HEK293T (cell line): ENCODE data around the gene PI4KA.

Experiments
- CTBP1 ChIP-seq: fragments of 450-650 bp; IDR thresholded peaks from 2 replicates; pipeline ENCODE4 v1.6.1; 2016; ENCODE audit warnings: borderline replicate concordance
- FOXA1 ChIP-seq: fragments of 450-650 bp; IDR thresholded peaks from 2 replicates; pipeline ENCODE4 v1.6.1; 2016; ENCODE audit warnings: mild to moderate bottlenecking
- PKNOX1 ChIP-seq: fragments of 450-650 bp; IDR thresholded peaks from 2 replicates; pipeline ENCODE4 v1.6.1; 2016
- ZNF384 ChIP-seq: fragments of 450-650 bp; IDR thresholded peaks from 2 replicates; pipeline ENCODE4 v1.6.1; 2016

- no peak for TF ChIP-seq PKNOX1
- no peak for TF ChIP-seq FOXA1
- TF ChIP-seq CTBP1: no peak
- TF ChIP-seq ZNF384: no peak
Observed at GRCh38 chr22:20868025-20868962, 9.7 kb upstream of the PI4KA start.
